Measurements from ENCODE around the gene COL6A1.
A peak's percentile ranks its signal among the peaks of the same experiment; 100 is the strongest.
"Not testable (repeated sequence)": the region's sequence is repeated elsewhere in the genome, so short reads cannot be mapped to it uniquely, and the experiment has no call there.

COL6A1 gene

GRCh38 chr21:46029186-46029924 is 47.8 kb downstream of the COL6A1 start:
- no peak for DNase-seq

DNA sequence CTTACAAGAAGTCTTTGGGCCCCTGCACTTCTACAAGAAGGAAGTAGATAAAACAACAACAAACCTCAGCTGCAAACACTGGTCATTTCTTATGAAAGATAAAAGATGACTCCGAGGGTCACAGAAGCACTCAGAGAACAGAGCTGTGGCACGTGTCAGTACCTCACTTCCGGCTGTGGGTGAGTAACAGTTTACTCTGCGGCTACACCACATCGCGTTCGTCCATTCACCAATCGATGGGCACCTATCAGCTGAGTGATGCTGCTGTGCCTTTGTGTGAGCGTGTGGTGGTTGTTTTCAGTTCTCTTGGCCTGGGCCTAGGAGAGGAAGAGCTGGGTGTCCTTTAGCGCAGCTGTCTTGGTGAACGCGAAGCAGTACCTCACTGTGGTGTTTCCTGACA is 49.9 kb downstream of the COL6A1 start:
- DNase-seq: peak; percentile 81

DNA sequence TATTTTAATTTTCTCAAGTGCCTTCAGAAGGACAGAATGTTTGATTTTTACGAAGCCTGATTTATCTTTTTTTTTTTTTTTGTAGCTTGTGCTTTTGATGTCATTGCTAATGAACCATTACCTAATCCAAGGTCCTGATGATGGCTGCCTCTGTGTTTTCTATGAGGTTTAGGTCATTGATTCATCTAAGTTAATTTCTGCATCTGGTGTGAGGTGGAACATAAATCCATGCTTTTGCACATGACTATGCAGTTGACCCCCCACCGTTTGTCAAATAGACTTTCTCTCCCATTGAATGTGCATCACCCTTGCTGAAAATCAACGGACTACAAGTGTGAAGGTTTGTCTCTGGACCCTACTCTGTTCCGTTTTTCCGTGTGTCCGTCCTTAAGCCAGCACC is 50.5 kb downstream of the COL6A1 start:
- no peak for DNase-seq

GRCh38 chr21:46033410-46034400 is 52.1 kb downstream of the COL6A1 start:
- DNase-seq: no peak

DNA sequence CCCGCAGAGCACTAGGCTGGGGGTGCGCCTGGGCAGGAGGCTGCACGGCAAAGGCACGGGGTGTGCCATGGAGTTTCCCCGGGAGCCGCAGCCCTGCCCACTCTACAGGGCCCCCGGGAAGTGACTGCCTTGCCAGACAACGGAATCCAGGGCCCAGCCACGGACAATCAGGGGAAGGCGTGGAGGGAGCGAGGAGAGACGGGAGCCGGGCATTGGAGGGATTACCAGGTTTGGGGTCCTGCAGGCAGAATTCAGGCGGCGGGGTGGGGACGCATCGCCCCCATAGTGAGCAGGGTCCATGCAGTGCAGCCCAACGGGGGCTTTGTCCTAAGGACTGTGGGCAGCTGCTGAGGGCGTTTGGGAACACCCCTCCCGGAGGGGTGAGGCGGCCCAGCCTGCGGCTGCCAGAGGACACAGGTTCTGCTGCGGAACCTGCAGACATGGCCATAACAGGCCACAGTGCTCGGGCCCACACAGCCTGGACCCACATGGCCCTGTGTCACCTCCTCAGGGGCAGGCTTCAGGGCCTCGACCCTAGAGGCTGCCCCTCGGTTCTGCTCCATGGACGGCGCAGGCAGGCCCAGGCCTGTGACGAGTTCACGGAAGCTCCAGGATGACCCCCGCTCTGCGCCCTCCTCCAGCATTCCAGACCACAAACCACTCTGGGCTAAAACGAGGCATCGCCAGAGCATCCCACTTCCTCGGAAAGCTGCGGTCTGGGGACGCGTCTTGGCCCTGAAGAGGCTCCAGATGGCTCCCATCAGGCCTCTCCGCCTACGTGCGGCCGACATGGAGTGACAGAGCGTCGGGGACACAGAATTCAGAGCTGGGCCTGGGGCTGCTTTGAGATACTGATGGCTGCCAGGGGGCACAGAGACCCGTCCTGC is 54.5 kb downstream of the COL6A1 start:
- DNase-seq: no peak

GRCh38 chr21:46036696-46037330 is 55.2 kb downstream of the COL6A1 start:
- DNase-seq: no peak

GRCh38 chr21:46037331-46038325 is 56.1 kb downstream of the COL6A1 start:
- DNase-seq: no peak

DNA sequence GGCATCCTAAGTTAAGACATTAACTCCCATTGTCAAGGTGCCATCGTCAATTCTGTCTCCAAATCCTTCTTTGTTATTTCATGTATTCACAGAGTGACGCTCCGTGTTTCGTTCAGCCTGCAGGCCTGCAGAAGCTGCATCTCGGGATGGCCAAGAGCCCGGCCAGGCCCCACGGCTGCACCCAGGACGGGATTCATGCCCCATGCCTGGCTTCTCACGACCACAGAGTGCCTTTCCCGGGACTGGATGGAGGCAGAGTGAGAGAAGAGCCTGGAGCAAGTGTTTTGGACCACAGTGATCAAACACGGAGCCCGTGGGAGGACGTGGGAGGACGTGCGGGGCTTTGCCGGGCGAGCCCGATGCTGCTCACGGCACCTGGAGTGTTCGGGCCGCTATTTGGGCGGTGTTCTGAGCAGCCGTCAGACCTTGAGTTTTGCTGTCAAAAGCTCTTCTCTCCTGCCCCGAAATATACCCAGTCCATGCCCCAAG is 56.8 kb downstream of the COL6A1 start:
- no peak for DNase-seq

GRCh38 chr21:46038871-46039397 is 57.4 kb downstream of the COL6A1 start:
- DNase-seq: no peak

- DNase-seq: no peak
Observed at GRCh38 chr21:46039891-46040660, 58.5 kb downstream of the COL6A1 start.

- DNase-seq: no peak
Observed at GRCh38 chr21:46040707-46041106, 59.1 kb downstream of the COL6A1 start.

GRCh38 chr21:46041183-46041582 is 59.6 kb downstream of the COL6A1 start:
- no peak for DNase-seq

DNA sequence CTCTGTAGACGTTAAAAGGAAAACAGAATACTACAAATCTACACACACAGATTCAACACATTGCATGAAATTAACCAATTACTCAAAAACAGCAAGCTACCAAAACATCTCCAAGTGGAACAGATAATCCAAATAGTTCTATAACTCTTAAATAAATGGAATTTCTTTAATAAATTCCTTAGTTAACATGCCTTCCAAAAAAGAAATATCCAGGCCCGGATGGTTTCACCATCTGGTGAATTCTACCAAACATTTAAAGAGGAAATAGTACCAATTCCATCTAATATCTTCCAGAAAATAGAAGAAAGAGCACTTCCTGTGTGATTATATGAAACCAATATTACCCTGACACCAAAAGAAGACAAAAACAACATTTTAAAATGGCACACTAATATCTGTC is 63.6 kb downstream of the COL6A1 start:
- no peak for DNase-seq

- DNase-seq: peak; percentile 74
Observed at GRCh38 chr21:46046471-46046870, 64.9 kb downstream of the COL6A1 start.

- not testable (repeated sequence) for DNase-seq
Observed at GRCh38 chr21:46046906-46047305, 65.3 kb downstream of the COL6A1 start.

DNA sequence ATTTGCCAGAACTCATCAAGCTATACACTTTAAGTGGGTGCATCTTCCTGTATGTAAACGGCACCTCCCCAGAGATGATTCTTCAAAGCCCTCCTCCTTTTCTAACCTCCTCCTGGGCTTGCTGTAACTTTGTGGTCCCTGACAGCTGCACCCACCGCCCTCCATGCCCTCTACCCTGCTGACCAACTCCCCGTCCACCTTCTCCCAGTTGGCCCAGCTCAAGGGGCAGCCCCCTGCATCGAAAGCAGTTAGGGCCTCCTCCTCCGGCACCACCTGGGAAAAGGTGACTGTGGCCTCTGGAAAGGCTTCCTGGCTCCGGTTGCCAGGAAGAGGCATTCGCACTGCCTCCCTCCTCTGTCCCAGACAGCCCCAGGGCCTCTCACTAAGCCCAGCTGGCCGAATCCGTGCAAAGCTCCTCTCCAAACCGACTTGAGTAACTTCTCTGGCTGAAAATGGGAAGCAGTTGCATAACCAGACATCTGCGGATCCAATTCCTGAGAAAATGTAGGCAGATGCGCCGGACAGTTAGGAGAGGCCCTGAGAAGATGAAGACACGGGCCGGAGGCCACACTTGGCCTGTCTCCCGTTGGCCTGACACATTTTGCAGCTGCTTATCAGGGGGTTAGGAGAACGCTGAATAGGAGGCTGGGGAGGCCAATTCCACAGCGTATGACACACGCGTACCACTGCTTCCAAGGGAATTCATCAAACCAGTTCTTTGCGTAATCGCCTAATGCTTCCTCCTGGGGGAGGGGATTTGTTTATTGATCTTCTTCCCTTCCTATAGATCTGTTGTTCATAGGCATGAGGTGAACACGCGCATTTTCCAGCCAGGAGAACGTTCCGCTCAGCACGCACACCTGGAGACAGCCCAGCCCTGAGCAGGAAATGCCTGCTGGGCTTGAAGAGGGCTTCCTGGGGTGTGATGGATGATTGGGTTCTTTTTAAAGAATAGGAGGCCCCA is 67.6 kb downstream of the COL6A1 start:
- no peak for DNase-seq

- DNase-seq: no peak
Observed at GRCh38 chr21:46049890-46050667, 68.5 kb downstream of the COL6A1 start.
